GM19351 (cell line): ENCODE results near the gene URM1.
A peak's percentile ranks its signal among the peaks of the same experiment; 100 is the strongest.

Source experiments
- ATAC-seq: cut with Tn5 transposase; IDR thresholded peaks from one replicate; pipeline ENCODE4 v1.9.1; 2021; ENCODE audit warnings: mild to moderate bottlenecking, moderate library complexity; ENCODE audit not compliant: unreplicated experiment

URM1 gene

DNA sequence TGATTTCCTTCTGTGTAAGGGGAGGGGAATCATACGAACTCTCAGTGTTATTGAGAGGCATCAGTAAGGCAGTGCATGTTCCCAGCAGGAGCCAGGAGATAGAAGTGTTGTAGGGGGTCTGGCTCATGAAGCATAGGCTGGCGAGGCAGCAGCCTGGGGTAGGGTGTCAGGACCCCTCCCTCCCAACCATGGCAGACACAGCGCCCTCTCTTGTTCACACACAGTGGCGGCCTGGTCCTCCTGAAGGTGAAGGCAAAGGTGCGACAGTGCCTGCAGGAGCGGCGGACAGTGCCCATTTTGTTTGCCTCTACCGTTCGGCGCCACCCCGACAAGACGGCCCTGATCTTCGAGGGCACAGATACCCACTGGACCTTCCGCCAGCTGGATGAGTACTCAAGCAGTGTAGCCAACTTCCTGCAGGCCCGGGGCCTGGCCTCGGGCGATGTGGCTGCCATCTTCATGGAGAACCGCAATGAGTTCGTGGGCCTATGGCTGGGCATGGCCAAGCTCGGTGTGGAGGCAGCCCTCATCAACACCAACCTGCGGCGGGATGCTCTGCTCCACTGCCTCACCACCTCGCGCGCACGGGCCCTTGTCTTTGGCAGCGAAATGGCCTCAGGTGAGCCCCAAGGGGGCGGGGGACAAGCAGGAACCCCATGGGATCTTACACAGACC lies 26.1 kb upstream of the URM1 start:
- no peak for ATAC-seq

GRCh38 chr9:128349125-128349524 lies 22.0 kb upstream of the URM1 start:
- no peak for ATAC-seq

DNA sequence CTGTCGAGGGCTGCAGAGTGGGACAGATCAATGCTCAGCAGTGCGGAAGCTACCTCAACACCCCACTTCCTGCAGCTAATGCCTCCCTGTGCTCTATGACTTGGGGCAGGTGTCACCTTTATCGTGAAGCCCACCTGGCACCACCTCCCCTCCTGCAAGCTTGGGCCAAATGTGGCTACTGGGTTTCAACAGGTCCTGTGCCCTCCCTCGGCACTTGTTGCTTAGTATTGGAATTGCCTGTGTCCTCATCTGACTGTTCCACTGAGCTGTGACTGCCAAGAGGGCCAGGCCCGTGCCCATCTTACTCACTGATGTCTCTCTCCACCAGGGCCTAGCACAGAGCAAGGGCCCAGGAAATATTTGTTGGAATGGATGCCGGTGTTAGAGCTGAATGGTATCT lies 21.4 kb upstream of the URM1 start:
- no peak for ATAC-seq

- ATAC-seq = no peak
Observed at GRCh38 chr9:128355451-128355850, 15.7 kb upstream of the URM1 start.

DNA sequence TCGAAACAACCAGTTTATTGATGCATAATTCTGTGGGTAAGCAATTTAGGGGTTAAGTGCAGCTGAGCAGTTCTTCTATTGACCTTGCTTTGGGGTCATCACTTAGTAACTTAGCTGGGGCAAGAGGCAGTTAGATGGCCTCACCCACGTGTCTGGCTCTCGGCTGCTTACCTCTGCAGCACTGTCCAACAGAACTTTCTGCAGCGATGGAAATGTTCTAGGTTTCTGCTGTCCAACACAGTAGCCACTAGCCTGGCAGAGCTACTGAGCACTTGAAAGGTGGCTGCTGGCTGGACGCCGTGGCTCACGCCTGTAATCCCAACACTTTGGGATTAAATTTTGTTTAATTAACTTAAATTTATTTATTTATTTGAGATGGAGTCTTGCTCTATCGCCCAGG lies 13.1 kb upstream of the URM1 start:
- no peak for ATAC-seq

DNA sequence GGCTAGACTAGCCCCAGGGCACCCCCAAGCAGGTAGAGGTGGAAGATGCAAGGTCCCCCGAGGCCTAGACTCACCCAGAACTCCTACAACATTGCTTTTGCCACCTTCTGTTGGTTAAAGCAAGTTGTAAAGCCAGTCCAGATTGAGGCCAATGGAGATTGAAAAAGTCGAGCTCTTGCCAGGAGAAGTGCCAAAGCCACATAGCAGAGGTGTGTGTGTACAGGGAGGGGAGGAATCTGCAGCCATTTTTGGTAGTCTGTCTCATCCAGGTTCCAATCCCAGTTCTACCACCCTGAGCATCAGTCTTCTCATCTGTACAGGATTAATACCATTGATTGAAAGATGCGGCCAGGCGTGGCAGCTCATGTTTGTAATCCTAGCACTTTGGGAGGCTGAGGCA lies 12.3 kb upstream of the URM1 start:
- ATAC-seq = no peak

GRCh38 chr9:128360826-128361225 lies 10.3 kb upstream of the URM1 start:
- ATAC-seq = no peak

DNA sequence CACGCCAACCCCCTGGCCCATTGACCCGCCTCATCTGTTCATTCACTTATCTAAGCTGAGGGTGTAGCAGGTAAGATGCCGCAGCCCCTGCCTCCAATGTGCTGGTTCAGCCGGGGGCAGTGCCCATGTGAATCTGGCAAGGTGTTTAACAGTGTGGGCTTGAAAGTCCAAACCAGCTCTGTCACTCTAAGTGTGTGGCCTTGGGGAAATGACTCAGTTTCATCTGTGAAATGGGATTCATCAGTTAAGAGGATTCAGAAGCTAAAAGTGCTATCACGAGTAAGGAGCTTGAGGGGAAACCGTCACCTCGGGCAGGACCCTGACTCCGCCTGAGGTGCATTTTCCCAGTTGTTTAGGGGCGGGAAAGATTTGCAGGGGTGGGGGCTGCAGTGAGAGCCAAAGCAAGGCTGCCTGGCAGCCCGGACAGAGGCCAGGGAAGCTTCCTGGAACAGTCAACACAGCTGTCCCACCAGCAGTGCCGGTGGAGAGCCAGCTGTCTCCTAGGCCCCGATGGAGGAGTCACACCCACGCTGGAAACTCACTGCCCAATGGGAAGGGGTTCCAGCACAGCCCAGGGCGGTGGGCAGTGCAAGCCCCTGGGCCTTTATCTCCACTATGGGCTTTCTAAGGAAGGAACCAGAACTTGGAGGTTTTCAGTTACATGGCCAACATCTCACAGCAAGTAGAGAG lies 9.7 kb upstream of the URM1 start:
- ATAC-seq = no peak

- ATAC-seq = peak; percentile 76
Observed at GRCh38 chr9:128361986-128362646, 9.1 kb upstream of the URM1 start.

- ATAC-seq = no peak
Observed at GRCh38 chr9:128362774-128363173, 8.4 kb upstream of the URM1 start.

DNA sequence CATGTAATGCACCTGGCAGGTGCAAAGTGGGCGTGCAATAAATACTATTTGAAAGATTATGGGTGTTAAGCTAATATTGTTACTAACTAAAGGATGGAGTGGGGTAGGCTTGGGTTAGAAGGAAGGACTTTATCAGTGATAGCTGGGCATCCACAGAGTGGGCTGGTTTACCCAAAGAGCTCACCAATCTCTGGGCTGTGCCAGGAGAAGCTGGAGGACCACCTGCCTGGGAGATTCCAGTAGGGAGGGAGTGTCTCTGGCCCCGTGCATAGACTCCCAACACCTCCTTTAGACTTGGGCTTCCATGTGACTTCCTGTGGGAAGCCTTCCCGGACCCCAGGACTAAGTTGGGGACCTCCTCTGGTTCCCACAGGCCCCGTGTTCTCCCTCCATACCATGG lies 5.6 kb upstream of the URM1 start:
- ATAC-seq = no peak

GRCh38 chr9:128369024-128369706 lies 2.0 kb upstream of the URM1 start:
- ATAC-seq = no peak

GRCh38 chr9:128370367-128370751 lies 815 bp upstream of the URM1 start:
- ATAC-seq = no peak

GRCh38 chr9:128371630-128372117 lies 500 bp downstream of the URM1 start:
- no peak for ATAC-seq

DNA sequence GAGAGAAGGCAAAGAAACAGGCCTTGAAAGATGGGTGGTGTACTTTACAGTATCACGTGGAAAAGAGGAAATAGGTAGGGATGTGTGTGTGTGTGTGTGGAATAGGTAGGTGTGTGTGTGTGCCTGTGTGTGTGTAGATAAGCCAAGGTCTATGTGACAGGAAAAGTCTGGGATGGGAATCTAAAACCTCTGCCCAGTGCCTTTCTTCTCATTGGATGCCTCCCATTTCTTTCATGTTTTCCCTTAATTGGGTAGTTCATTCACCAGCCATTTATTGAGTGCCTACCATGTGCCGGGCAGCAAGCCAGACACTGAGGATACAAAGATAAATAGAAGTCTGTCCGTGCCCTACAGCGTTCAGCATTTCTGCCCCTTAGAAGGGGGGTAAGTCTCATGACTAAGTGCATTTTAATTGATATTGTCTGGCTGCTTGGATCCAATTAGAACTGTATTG lies 1.0 kb downstream of the URM1 start:
- ATAC-seq = no peak

- ATAC-seq = no peak
Observed at GRCh38 chr9:128372784-128373183, 1.6 kb downstream of the URM1 start.

DNA sequence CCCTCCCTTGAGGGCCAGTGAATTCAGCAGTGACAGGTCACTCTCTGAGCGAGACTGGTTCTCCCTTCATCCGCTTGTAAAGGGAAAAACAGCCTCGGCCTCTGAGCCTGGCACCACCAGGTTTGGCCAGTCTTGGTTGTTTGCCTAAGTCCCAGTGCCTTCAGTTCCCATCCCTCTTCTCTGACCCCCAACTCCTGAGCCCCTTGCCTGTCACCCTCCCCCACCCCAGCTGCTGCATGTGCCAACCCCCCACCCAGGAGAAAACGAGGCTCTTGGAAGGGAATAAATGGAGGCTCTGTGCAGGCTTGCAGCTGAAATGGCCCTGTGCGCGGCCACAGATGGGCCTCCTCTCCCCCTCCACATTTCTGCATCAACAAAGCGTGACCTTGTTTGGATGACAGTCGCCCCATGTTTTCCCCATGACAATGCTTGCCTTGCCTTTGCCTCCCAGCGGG lies 3.1 kb downstream of the URM1 start:
- no peak for ATAC-seq

DNA sequence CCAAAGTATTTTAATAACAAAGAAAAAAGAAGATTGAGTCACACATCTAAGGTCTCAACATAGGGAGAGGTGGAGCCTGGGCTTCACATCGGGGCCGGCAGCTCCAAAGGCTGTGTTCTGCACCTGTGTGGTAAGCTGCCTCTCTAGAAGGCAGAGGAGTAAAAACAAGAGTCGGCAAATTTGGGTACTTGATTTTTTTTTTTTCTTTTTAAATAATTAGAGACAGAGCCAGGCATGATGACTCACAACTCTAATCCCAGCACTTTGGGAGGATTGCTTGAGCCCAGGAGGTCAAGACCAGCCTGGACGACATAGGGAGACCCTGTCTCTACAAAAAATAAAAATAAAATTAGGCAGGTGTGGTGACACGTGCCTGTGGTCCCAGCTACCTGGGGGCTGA lies 4.7 kb downstream of the URM1 start:
- ATAC-seq = no peak

GRCh38 chr9:128382261-128382660 lies 11.1 kb downstream of the URM1 start:
- no peak for ATAC-seq

DNA sequence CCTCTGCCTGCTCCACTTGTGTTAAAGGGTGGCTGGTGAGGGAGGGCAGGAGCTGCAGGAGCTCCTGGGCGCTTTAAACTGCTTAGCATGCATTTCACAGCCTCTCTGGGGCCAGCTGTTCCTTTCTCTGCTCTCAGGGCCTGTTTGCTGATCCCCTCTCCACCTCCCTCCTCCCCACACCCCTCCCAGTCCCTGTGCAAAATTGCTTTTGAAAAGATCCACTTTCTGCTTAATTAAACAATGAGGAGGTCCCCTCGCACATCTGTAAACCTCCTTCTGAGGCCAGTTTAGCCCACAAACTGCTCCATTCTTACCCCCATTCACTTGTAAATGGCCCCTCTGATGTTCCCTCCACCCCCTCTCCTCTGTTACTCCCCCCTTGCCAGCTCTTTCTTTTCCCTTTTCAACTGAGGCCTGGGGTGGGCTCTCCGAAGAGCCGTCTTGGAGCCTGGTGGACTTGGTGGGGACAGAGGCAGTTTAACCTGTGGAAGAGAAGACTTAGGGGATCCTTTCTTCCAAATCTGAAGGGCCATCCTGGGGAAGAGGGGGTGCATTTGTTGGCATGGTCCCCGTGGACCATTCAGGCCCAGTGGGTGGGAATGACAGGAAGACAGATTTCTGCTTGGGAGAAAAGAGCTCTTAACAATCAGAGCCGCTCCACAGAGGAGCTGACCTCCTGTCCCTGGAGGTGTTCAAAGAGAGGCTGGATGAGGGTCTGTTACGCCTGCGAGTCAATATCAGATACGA lies 12.0 kb downstream of the URM1 start:
- ATAC-seq = no peak

DNA sequence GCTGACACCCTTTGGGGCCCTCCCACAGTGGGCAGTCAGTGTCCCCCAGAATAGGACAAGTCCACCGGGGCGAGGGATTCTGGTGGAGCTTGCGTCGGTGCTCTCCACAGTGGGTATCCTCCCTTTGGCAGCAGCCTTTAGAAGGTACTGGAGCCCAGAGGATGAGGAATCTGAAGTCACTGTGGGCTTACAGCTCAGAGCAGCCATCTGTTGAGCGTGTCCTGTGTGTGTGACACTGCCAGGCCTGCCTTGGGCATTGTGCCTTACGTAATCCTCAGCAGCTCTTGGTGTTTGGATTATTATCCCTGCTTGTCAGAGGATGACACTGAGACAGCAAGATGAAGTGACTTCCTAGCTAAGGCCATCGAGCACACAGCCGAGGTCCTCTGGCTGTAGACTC lies 12.6 kb downstream of the URM1 start:
- no peak for ATAC-seq
